IPS DF 4.7 (cell line): ENCODE results near the gene ARHGAP10.

ENCODE experiments used
- DNase-seq: peaks from one replicate; pipeline ENCODE4 v3.0.0-alpha.2; 2013; ENCODE audit warnings: low spot score; ENCODE audit errors: extremely low read depth

Gene ARHGAP10

GRCh38 chr4:147824884-147825283 lies 93.0 kb downstream of the ARHGAP10 start:
- no peak for DNase-seq

DNA sequence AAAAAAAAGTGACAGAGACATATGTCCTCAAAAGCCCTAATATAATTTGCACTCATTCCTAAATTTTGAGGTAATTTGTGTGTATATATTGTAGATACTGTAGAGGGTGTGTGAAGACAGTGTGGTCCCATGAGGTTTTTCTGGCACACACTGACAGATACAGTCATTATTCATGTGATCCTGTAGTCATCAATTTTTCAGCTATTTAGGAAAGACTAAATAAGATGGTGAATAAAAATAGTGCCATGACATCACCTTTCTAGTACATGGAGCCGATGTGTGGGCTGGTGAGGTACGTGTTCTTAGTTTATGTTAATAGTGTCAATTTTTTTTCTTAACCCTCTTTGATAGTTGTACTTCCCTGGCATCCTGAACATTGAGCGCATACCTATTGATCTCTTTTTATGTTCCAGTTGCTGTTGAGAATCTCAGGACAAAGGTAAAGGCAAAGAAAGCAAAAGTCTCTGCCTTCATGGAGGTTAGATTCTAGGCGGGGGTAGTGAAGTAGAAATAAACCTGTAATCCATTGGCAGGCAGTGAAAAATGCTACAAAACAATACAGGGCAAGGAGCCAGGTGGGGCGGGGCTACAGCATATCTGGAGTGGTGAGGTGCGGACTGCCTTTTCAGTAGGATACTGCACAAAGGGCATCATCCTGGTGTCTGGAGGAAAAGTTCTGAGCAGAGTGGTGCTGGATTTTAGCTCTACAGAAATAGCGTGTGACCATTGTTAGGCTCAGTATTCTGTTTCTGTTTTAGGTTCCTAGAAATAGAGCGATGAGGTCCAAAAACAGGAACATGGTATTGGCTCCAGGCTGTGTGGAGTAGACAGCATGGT lies 93.8 kb downstream of the ARHGAP10 start:
- no peak for DNase-seq

DNA sequence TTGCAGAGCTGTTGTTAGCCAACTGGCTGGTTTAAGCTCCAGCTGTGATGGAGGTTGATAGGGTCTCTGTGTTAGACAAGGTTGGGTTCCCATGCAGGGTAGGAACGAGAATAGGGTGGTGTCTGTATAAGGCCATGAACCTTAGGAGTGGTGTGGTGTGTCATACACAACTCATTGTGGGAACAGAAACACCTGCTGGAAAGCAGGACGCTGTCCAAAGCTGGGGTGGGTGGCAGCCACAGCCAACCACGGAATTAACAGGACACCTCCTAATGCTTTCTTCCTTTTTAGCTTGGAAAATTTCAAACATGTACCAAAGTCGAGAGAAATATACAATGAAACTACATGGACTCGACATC lies 94.4 kb downstream of the ARHGAP10 start:
- DNase-seq = no peak

- DNase-seq = no peak
Measured at GRCh38 chr4:147828331-147828905, 96.5 kb downstream of the ARHGAP10 start.

DNA sequence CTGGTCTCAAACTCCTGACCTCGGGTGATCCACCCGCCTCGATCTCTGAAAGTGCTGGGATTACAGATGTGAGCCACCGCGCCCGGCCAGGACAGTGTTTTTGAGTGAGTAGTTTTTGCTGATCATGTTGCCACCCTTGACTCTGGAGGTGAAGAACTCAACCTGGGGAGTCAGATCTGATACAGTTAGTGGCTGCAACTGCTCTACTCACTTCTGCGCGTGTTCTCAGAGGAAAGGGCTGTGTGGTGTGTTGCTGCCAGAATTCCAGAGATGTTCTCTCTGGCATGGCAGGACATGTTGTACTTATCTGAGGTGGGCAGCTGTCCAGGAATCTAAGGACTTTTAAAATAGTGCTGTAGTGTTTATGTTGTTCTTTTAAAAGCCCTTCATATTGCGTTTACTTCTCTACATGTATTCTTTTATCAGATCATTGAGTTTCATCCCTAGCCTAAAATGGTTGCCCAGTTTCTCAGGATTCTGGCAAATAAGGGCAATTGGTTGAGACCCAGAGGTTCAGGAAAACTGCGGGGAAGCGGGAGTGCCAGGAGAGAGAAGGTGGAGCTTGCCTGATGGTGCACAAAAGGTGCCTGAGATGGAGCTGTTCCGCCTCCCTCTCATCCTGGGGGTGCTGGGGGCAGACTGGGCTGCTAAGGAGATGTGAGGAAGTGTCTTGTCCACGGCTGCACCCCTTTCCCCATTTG lies 97.7 kb downstream of the ARHGAP10 start:
- DNase-seq = no peak

DNA sequence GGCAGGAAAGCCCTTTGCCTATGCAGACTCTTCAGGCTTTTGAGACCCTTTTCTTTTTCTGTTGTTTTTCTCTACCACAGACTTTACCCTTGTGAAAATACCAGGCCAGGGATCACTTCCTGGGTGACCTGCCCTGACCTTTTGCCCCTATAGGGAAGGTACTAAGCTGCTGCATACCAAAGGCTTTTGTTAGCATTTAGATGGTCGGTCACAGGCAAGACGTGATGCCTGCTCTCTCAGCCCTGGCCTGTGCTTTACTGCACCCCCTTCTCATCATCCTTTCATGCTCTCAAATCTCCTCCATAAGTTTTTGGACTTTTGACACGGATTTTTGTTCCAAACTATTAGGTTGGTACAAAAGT lies 98.2 kb downstream of the ARHGAP10 start:
- DNase-seq = no peak

DNA sequence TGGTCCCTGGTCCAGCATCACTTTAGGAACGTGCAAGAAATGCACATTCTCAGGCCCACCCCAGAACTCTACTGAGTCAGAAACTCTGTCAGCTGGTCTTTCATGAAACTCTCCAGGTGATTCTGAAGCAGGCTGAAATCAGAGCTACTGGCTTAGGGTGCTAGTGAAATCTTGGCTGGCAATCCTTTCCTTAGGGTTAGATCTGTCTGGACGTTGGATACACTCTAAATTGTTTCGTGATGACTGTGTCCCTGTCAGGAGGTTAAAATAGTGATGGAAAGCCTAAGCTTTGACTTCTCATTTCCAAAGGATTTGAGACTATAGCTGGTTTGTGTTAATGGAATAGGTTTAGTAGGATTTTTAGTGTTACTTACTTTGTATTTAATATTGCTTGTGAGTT lies 99.1 kb downstream of the ARHGAP10 start:
- DNase-seq = no peak

GRCh38 chr4:147831551-147832171 lies 99.8 kb downstream of the ARHGAP10 start:
- DNase-seq = no peak

- DNase-seq = no peak
Measured at GRCh38 chr4:147833254-147833653, 101.4 kb downstream of the ARHGAP10 start.

- no peak for DNase-seq
Measured at GRCh38 chr4:147833741-147834140, 101.9 kb downstream of the ARHGAP10 start.

- no peak for DNase-seq
Measured at GRCh38 chr4:147834480-147834879, 102.6 kb downstream of the ARHGAP10 start.

- no peak for DNase-seq
Measured at GRCh38 chr4:147836807-147837206, 104.9 kb downstream of the ARHGAP10 start.

DNA sequence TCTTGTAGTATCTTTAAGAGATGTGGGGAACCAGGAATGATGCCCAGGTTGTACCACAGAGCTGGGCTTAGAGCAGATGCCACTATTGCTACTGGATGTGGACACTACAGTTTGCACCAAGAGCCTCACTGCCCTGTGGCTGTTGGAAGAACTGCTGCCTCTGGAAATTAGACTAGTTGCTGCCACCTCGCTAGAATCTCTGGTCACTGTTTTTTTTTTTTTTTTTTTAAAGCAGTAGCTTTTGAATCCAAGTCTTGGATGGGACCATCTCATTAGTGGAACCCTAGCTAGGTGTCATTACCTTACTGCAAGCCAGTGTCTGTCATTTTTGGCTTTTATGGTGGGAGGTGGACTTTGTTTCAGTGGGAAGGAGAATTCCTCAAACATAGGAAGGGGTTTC lies 105.5 kb downstream of the ARHGAP10 start:
- DNase-seq = no peak

GRCh38 chr4:147837854-147838253 lies 106.0 kb downstream of the ARHGAP10 start:
- no peak for DNase-seq

GRCh38 chr4:147839200-147839599 lies 107.3 kb downstream of the ARHGAP10 start:
- no peak for DNase-seq

- DNase-seq = no peak
Measured at GRCh38 chr4:147839663-147840062, 107.8 kb downstream of the ARHGAP10 start.

- no peak for DNase-seq
Measured at GRCh38 chr4:147840838-147841738, 109.2 kb downstream of the ARHGAP10 start.

- no peak for DNase-seq
Measured at GRCh38 chr4:147842573-147842972, 110.7 kb downstream of the ARHGAP10 start.

DNA sequence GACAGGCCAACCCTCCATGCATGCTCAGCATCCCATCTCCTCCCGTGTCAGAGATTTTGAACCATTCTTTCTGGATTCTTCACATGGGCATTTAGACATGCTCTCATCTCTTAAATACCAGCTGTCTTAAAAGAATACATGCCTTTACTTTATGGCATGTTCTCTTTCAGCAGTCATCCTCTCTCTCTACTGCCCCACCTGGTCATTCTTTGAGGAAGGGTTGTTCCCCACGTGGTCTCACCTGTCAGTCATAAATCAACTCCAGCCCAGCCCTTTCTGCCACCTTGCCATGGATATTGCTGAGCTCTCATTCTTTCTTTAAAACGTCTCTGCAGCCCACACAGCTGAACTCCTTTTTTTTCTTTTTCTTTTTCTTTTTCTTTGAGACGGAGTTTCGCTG lies 111.3 kb downstream of the ARHGAP10 start:
- DNase-seq = no peak

- no peak for DNase-seq
Measured at GRCh38 chr4:147844781-147845180, 112.9 kb downstream of the ARHGAP10 start.
